Common myeloid progenitor, CD34-positive (primary cell): ENCODE data around the gene JHY.

Source experiments
- CTCF ChIA-PET: fragments of 350-600 bp; sonication (Branson Sonifier 250); formaldehyde crosslinking; loops from one replicate; lab custom pipeline; 2021; ENCODE audit warnings: antibody characterized with exemption; lab: Charles Lee
- POLR2A ChIA-PET: fragments of 350-600 bp; sonication (Branson Sonifier 250); formaldehyde crosslinking; loops from one replicate; lab custom pipeline; 2021; ENCODE audit warnings: antibody characterized with exemption; lab: Charles Lee
- DNase-seq, 3 donors: peaks; one replicate each; pipeline versions ENCODE4 v3.0.0 to v3.0.0-alpha.2; 2013
- H3K27ac ChIP-seq, 2 experiments: 1 replicate in 1 of 2; 2 replicates in 1 of 2; pipeline ENCODE4 v1.7.0; 2013; ENCODE audit warnings: inconsistent platforms in 2 of 2, low read length in 2 of 2, mild to moderate bottlenecking in 2 of 2, low read depth in 1 of 2, moderate library complexity in 1 of 2; ENCODE audit not compliant: severe bottlenecking in 2 of 2, insufficient read depth in 1 of 2, poor library complexity in 1 of 2
- H3K27me3 ChIP-seq, 5 experiments: replicated peaks in 2 of 5; 1 replicate in 3 of 5; 2 replicates in 2 of 5; pipeline versions ENCODE4 v1.6.1 to v1.7.0; 2013; ENCODE audit warnings: low read length in 4 of 5, mild to moderate bottlenecking in 2 of 5, moderate library complexity in 2 of 5, inconsistent platforms in 1 of 5; ENCODE audit not compliant: insufficient read depth in 5 of 5, control insufficient read depth in 4 of 5
- H3K36me3 ChIP-seq, 4 experiments: 1 replicate in 2 of 4; 2 replicates in 2 of 4; pipeline versions ENCODE4 v1.6.1 to v1.7.0; 2013; ENCODE audit warnings: low read length in 3 of 4, control low read depth in 1 of 4, mild to moderate bottlenecking in 1 of 4; ENCODE audit not compliant: control insufficient read depth in 4 of 4, insufficient read depth in 4 of 4
- H3K4me1 ChIP-seq, 4 experiments: 1 replicate in 3 of 4; 2 replicates in 1 of 4; pipeline versions ENCODE4 v1.6.1 to v1.7.1; 2013; ENCODE audit warnings: low read length in 3 of 4, mild to moderate bottlenecking in 3 of 4, control low read depth in 1 of 4, inconsistent platforms in 1 of 4, moderate library complexity in 1 of 4; ENCODE audit not compliant: control insufficient read depth in 4 of 4, insufficient read depth in 4 of 4; ENCODE audit errors: control extremely low read depth in 1 of 4
- H3K4me3 ChIP-seq, 7 experiments: 1 replicate in 4 of 7; 2 replicates in 3 of 7; pipeline versions ENCODE4 v1.5.1 to v1.7.0; 2013; ENCODE audit warnings: mild to moderate bottlenecking in 7 of 7, low read length in 6 of 7, moderate library complexity in 6 of 7, inconsistent platforms in 2 of 7, low read depth in 2 of 7, control low read depth in 1 of 7; ENCODE audit not compliant: insufficient read depth in 4 of 7, control insufficient read depth in 1 of 7; ENCODE audit errors: extremely low read depth in 1 of 7
- H3K9me3 ChIP-seq, 5 experiments: 1 replicate in 4 of 5; 2 replicates in 1 of 5; pipeline versions ENCODE4 v1.6.1 to v1.7.1; 2013; ENCODE audit warnings: low read length in 4 of 5, mild to moderate bottlenecking in 2 of 5, inconsistent platforms in 1 of 5, low read depth in 1 of 5, moderate library complexity in 1 of 5; ENCODE audit not compliant: control insufficient read depth in 4 of 5, insufficient read depth in 2 of 5; ENCODE audit errors: control extremely low read depth in 1 of 5
- WGBS: methylation state at CpG from one replicate; pipeline ENCODE4 v1.1.5; 2013; ENCODE audit not compliant: insufficient coverage; 5-methylcytosine and 5-hydroxymethylcytosine counted together

JHY gene

GRCh38 chr11:122848186-122848585 lies 34.4 kb upstream of the JHY start:
- Histone ChIP-seq H3K9me3 (no peaks in the 10 kb centered on the region), H3K4me3 (no peak overlapping the region), H3K4me1 (peaks cover 15 to 29% (median 21%) of the 10 kb centered on the region in 4 experiments), H3K36me3 (no peaks in the 10 kb centered on the region), H3K27ac (no peak overlapping the region), H3K27me3 (no peaks in the 10 kb centered on the region)
- no peak for DNase-seq
- ChIA-PET CTCF (interaction anchor here (0.6 to 1.6 kb wide), 6 partner anchors 9 to 67 kb away, joined by 3 to 7 read pairs (median 4); no protein-coding TSS in a partner anchor), POLR2A (no interaction called here)
- no CpG with 5 or more reads among the region's 1 CpG for WGBS

GRCh38 chr11:122850076-122850631 lies 32.4 kb upstream of the JHY start:
- 88% methylated on average over 1 of the region's 7 CpGs for WGBS
- POLR2A ChIA-PET, result no interaction called here

GRCh38 chr11:122851366-122851966 lies 31.1 kb upstream of the JHY start:
- Histone ChIP-seq H3K4me1 (peaks cover 7 to 23% (median 13%) of the 10 kb centered on the region in 4 experiments), H3K9me3 (no peaks in the 10 kb centered on the region), H3K27ac (no peak overlapping the region), H3K4me3 (no peak overlapping the region), H3K36me3 (no peaks in the 10 kb centered on the region), H3K27me3 (no peaks in the 10 kb centered on the region)
- ChIA-PET POLR2A (no interaction called here), CTCF (interaction anchor here (0.8 to 11.0 kb wide), 18 partner anchors 12 to 225 kb away, joined by 3 to 201 read pairs (median 5); no protein-coding TSS in a partner anchor)
- DNase-seq, result no peak
- 88% methylated on average over 6 of the region's 12 CpGs for WGBS

More at GRCh38 chr11:122850076-122850631, 32.4 kb upstream of the JHY start:
- H3K4me3 ChIP-seq, result no peak overlapping the region
- CTCF ChIA-PET, result interaction anchor here (0.8 to 11.0 kb wide), 8 partner anchors 16 to 215 kb away, joined by 3 to 201 read pairs (median 25); no protein-coding TSS in a partner anchor
- H3K27me3 ChIP-seq, result no peaks in the 10 kb centered on the region
- H3K4me1 ChIP-seq, result peaks cover 4 to 14% (median 8%) of the 10 kb centered on the region in 4 experiments
- H3K9me3 ChIP-seq, result no peaks in the 10 kb centered on the region
- peak in 2 of 3 donors; percentile 42 to 61 for DNase-seq
- no peak overlapping the region for H3K27ac ChIP-seq
- no peaks in the 10 kb centered on the region for H3K36me3 ChIP-seq

- WGBS, result 100% methylated on average over 6 of the region's 10 CpGs
- Histone ChIP-seq H3K4me3 (no peak overlapping the region), H3K9me3 (no peaks in the 10 kb centered on the region), H3K27ac (no peak overlapping the region), H3K4me1 (peaks cover 7 to 30% (median 17%) of the 10 kb centered on the region in 4 experiments), H3K36me3 (no peaks in the 10 kb centered on the region), H3K27me3 (no peaks in the 10 kb centered on the region)
- no peak for DNase-seq
- POLR2A ChIA-PET, result interaction anchor here (1.0 kb wide), 1 partner anchor 19 kb away, joined by 3 read pairs; no protein-coding TSS in a partner anchor
- CTCF ChIA-PET, result interaction anchor here (0.6 to 11.0 kb wide), 27 partner anchors 8 to 246 kb away, joined by 3 to 201 read pairs (median 5); partner anchors contain the start of gene CRTAM
Measured at GRCh38 chr11:122852074-122852795, 30.3 kb upstream of the JHY start.

- CTCF ChIA-PET, result interaction anchor here (0.6 to 11.0 kb wide), 26 partner anchors 9 to 273 kb away, joined by 3 to 201 read pairs (median 5); partner anchors contain the start of gene CRTAM
- Histone ChIP-seq H3K36me3 (no peaks in the 10 kb centered on the region), H3K9me3 (no peaks in the 10 kb centered on the region), H3K27me3 (no peaks in the 10 kb centered on the region), H3K4me1 (peaks cover 7 to 35% (median 21%) of the 10 kb centered on the region in 4 experiments), H3K4me3 (no peak overlapping the region), H3K27ac (no peak overlapping the region)
- WGBS, result no CpG with 5 or more reads among the region's 5 CpGs
- POLR2A ChIA-PET, result interaction anchor here (1.0 kb wide), 1 partner anchor 19 kb away, joined by 3 read pairs; no protein-coding TSS in a partner anchor
- no peak for DNase-seq
Measured at GRCh38 chr11:122852796-122853160, 29.8 kb upstream of the JHY start.

GRCh38 chr11:122853261-122853660 lies 29.3 kb upstream of the JHY start:
- CTCF ChIA-PET, result interaction anchor here (0.6 to 11.0 kb wide), 26 partner anchors 9 to 273 kb away, joined by 3 to 201 read pairs (median 6); partner anchors contain the start of gene CRTAM
- DNase-seq, result no peak
- Histone ChIP-seq H3K4me3 (no peak overlapping the region), H3K27me3 (no peaks in the 10 kb centered on the region), H3K4me1 (peaks cover 7 to 36% (median 21%) of the 10 kb centered on the region in 4 experiments), H3K36me3 (no peaks in the 10 kb centered on the region), H3K9me3 (no peaks in the 10 kb centered on the region), H3K27ac (no peak overlapping the region)
- POLR2A ChIA-PET, result interaction anchor here (1.0 to 1.2 kb wide), 2 partner anchors 20 to 46 kb away, joined by 3 read pairs; no protein-coding TSS in a partner anchor
- WGBS, result 100% methylated on average over 3 of the region's 11 CpGs
